GM19372 (cell line): ENCODE data around the gene APBB2.

Source experiments
- ATAC-seq: cut with Tn5 transposase; IDR thresholded peaks from one replicate; pipeline ENCODE4 v1.9.1; 2021; ENCODE audit warnings: mild to moderate bottlenecking, low read depth, moderate library complexity; ENCODE audit not compliant: unreplicated experiment

APBB2 gene

DNA sequence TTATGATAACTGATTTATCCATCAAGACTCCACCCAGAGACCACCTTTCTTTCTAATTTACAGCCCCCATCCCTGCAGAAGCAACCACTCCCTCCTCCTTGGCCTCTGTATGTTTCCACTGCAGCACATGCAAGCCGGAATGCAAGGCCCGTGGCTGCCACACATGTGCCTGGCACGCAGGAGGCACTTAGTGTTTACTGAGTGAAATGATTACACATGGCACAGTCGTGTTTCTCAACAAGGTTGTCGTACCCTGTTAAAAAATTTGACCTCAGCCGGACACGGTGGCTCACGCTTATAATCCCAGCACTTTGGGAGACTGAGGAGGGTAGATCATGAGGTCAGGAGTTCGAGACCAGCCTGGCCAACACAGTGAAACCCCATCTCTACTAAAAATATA, 104.3 kb downstream of the APBB2 start:
- ATAC-seq = no peak

DNA sequence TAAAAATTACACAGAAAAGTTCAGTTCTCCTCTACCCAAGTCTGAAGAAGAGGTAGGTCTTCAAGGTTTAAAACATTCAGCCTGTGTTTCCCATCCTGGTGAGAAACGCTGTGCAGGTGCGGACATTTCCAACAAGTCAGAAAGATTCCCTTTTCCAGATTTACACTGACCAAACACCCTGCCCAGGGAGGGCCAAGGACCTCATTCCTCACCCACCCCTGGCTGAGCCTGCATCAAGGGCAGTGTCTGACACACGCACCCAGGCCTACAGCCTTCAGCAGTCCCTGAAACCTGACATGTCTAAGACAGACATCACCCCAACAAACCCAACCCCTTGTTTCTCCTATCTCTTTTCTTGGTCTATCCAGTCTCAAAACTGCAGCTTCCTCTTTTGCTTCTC, 105.9 kb downstream of the APBB2 start:
- ATAC-seq = no peak

DNA sequence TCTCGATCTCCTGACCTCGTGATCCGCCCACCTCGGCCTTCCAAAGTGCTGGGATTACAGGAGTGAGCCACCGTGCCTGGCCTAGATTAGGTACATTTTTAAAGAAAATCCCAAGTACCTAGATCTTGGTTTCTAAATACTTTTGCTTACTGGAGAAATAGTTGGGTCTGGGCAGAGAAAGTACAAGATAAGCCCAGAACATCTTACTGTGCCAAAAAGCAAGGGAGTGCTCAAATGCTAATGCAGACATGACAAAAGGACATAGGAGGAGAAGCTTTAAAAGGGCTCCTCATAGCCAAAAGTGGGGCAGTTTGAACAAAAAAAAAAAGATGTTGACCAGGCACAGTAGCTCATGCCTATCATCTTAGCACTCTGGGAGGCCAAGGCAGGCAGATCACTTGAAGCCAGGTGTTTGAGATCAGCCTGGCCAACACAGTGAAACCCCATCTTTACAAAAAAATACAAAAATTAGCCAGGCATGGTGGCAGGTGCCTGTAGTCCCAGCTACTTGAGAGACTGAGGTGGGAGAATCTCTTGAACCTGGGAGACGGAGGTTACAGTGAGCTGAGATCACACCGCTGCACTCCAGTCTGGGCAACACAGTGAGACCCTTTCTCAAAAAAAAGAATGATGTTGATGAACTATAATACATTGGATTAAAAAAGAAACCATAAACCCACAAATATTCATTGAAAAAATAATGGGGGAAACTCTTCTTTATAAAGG, 107.5 kb downstream of the APBB2 start:
- no peak for ATAC-seq

DNA sequence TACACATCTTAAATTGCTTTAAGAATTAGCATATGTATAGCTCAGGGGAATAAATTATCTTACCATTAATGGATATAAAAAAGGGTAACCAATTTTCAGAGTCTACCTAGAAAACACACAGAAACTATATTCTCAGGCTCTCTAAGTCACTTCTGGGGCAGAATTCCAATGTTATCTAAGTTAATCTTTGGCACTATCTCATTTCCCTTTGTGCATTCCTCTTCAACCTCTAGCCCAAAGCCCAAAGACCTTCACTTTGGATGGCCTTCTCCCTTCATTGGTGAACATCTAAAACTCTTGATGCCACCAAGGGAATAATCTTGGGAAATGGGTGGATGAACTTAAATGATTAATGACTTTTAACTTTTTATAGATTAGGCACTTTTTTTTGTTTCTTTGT, 108.3 kb downstream of the APBB2 start:
- no peak for ATAC-seq

DNA sequence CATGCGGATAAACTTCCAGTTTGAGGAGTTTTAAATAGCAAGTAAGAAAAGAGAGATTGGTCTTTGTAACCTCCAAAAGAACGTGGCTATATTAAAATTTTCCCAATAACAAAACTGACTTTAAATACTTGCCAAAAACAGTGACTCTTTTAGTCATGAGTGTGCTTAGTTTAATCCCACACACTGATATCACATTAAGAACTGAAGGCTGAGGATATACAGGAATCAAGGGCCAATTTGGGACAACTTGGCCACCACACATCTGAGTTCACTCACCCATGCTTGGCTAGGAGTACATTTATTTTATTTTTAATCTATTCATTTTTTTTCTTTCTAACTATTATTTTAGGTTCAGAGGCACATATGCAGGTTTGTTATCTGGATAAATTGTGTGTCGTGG, 110.2 kb downstream of the APBB2 start:
- no peak for ATAC-seq

DNA sequence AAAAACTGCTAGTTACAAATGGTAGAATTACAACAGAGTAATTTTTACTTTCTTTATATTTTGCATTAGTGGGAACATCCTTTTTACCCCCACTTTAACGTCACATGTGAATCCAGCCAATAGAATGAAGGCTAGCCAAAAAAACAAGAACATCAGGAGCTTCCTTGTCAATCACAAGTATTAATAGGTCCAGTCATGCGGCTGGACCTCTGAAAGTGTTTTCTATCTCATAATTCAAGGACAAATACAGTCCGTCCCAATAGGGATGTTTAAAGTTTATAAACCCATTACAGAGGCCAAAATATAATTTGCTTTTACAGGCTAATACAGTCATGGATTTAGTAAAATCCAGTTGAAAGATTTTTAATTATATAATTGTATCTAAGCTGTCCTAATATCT, 110.7 kb downstream of the APBB2 start:
- ATAC-seq = no peak

DNA sequence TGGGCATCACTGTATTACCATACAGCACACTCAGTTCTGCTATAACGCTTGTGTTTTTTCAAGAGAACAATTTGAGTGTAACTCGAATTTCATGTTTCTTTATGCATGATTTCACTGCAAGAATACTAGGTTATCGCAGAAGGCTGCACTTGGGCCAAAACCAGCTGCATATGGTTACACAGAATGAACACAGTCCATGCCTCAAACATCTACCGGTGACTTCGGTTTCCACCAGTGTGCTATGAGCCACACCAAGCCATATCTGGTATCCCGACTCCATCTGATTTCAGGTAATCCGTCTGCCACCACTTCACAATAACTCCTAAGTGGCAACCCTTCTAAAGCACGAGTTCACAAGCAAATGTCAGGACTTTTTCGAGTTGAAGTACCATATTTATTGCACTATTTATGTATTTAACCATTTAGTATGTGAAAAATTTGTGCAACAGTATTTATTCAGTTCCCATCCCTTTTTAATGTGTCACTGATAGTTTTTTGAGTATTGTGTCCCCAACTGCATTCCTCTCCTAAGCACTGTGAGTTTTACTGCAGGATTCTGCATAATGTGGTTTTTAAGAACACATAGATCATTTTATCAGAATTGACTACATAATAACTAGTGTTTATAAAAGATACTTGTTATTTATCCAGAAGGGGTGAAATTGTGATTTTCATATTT, 111.8 kb downstream of the APBB2 start:
- no peak for ATAC-seq

DNA sequence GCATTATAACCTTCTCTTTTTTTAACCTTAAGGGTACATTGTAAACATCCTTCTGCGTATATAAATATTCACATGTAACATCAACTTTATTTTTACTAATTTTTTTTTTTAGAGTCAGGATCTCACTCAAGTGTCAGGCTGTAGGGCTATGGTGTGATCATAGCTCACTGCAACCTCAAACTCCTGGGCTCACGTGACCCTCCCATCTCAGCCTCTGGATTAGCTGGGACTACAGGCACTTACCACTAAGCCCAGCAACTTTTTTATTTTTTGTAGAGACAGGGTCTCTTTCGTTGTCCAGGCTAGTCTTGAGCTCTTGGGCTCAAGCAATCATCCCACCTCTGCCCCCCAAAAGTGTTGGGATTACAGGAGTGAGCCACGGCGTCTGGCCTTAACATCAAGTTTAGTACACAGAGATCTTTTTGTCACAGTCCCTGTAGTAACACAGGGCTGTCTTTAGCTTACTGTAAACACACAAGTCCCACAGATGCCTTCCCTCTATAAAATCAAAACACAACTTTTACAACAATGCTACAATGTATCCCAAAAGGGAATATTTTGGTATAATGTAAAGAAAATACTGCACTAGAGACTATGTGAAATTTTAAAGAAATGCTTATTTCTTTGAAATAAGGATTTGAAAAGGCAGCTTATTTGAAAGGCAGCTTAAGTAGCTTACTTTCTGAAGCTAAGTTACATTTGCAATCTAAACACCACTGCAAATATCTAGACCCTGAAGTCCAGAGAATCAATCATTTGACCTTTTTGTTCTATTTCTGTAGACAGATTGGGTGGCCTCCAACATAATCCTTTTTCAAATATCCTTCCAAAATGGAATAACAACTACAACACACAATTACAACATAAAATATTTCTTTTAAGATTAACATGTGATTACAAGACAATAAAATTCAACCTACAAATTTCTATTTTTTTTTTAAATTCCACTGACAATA, 116.0 kb downstream of the APBB2 start:
- no peak for ATAC-seq

DNA sequence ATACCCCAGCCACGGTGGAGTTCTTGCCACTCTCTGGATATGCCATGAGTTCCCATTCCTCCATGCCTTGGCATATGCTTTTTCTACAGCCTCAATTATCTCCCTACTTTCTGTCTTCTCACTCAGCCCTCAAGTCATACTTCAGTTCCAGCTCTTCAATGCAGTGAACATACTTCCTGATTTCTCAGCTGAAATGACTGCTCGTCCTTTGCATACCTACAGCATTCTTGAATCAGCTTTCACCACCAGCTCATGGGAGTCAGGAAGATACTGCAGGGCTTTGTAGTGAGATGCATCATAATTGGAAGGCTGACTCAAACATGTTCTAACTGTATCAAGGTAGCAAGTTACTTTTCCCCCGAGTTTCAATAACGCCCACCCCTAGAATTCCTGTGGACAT, 118.4 kb downstream of the APBB2 start:
- ATAC-seq = no peak

DNA sequence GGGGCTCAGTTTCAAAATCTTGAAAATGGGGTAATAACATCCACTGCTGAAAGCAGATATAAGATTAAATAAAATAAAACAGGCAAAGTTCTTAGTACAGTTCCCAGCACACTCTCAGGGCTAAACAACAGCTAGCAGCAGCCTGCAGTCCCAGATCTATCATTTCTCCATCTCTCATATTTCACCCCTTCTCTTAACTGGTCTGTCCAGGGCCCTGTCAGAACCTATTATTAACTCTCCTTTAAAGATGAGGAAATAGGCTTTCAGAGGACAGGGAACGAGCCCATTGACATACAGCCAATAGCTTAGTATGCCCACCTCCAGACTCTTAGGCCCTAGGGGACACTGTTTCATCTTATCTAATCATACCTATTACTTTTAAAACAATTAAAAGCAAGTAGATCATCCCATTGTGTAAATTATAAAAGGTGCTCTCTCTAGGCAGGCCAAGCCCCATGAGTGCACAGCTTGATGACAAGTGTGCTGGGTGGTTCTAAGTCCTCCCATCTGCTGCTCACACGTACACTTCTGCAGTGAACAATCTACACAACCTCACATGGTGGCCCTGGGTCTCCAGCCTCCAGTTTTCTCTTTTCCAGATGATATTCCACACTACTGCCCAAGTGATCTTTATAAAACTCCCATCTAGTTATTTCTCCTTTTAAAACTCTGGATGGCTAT, 119.0 kb downstream of the APBB2 start:
- no peak for ATAC-seq

DNA sequence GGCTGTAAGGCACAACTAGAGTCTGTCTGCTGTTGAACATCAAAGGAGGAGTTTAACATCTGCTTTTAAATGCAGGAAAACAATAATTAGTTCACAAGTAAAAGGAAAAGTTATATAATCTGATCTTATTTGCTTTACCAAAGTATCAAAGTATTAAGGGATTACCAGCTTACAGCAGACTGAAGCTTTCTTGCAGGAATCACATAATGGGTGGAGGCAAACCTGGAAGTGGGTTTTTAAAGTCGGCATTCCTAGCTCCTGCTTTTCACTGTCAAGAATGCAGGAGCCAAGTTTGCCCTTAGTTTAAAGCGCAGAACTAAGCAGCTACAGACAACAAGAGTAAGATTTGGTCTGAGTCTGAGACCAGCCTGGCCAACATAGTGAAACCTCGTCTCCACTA, 122.2 kb downstream of the APBB2 start:
- no peak for ATAC-seq

DNA sequence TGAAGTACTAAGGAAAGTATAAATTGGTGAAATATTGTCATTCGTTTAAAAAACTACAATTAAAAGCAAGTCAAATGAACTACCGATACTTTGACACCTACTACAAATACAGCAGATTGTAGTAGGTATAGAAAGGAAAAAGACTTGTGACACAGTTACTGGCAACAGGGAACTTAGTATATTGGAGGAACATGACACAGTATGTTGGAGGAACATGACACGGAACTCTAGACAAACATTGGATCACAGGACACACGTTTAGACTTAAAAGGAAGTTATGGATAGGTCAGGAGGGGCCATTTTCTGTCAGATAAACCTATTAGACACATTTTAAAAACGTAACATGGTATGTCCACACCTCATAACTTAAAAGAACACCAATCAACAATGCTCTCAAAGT, 132.5 kb downstream of the APBB2 start:
- no peak for ATAC-seq

DNA sequence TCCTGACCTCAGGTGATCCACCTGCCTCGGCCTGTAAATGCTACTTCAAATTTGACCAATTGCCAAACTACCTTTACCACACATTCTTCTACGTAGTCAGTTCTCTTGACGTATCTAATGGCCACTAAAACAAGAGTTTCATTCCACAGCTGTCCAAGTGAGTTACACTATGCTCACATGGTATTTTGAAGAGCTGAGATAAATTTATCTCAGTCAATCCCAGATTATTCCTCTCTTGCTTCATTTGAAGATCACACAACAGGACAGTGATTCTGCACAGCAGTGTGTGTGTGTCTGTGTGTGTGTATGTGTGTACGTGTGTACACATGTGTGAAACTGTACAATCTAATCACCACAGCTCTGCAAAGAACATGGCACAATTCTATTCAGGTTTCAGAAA, 133.4 kb downstream of the APBB2 start:
- ATAC-seq = no peak

DNA sequence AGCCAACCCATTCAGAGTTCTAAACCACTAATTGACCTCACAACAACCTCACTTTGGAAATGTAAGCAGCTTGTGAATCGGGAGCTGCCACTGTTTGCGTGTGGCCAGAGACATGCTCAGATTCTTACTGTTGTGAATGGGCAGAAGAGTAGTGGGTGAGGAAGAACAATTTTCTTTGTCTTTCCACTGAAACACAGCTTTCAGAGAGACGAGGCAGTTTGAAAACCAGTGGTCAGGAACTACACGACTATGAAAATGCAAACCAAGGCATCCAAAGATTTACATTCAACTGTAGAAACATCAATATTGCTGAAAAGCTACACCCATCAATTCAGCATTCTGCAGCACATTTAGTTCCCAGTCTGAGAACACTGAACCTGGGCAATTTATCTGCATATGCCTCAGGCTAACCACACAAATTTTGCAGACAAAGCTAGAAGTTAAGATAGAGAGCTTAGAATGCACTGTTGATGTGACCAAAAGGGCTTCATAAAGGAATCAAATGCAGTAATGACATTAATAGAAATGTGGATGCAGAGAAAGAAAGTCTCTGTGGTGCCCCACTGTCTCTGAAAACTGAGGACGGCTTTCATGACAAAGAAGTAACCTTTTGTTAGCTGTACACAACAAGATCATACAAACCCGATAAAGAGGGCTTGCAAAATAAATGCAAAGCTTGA, 134.3 kb downstream of the APBB2 start:
- ATAC-seq = no peak

DNA sequence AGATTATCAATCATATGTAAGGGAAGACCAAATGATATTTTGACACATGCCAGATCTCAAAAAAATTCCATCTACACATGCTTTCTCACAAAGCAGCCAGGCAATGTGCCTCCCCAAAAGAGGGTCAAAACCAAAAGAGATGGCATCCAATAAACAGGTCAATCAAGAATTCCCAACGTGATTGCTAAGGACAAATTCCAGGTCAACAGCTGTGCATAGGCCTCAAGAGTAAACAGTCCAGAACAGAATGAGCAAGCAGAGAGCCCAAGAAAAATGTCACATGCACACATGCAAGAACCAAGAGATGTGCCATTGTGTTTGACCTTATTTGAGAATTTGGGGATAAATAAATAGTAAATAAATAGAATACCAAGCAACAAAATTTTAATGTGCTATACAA, 136.7 kb downstream of the APBB2 start:
- no peak for ATAC-seq

DNA sequence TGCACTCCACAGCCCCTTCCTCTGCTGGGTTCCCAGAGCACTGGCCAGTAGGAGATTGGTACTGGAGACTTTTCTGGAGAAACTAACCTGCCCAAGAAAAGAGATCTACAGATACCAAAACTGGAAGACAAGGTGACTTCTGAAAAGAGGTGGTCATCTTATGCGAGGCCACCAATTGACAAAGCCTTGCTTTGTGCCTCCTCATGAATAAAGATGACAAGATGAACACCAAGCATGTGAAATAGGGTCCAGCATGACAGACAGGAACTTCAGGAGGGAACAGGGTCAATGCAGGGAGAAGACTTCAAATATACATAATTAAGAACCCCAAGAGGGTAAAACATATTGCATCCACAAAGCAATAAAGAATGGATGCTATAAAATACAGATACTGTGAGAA, 137.9 kb downstream of the APBB2 start:
- no peak for ATAC-seq

DNA sequence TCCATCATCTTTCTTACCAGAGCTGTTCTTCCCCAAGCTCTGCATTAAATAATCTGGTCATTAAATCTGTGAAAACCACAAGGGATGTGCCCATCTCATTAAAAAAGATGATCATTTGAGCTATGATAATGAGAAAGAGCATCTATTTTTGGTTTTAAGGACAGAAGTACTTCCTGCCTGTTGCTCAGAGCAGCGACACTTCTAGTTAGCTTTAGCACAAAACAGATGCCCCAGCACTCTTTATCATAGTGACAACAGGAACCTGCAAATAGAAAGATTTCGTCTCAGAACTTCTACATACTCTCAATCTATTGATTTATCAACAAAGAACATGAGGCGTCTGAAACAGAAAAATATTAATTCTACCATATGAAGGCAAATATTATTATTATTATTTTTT, 140.1 kb downstream of the APBB2 start:
- ATAC-seq = no peak

DNA sequence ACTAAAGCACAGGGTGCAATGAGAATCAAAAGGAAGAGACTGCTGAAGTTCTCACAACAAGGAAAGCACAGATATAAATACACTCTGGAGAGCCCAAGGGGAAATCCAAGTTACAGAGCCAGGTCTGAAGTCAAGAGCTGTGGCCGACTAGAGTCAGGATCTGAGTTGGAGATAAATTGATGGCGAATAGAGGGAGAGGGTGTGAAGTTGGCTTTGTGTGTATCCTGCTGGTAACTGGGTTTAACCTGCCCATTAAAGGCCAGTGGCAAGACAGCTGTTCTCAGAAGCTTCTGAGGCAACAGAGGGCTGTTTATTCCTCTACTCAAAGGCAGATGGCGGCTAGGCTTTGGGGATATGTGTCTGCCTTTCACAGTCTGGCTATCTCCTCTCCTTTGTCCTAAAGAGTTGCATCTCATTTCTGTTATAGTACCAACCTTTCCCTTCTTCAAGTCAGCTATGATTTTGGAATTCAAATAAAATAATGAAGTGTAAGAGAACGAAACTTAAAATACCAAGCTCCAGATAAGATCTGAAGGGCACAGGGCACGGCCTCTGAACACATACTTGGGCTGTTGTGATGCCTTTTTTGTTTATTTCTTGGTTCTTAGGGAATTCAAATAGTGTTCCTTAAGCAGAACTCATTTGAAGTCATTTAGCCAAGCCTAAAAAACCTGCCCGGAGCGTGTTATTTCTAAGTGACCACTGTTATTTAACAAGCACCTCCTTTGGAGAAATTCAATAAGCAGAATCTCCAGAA, 142.1 kb downstream of the APBB2 start:
- no peak for ATAC-seq

DNA sequence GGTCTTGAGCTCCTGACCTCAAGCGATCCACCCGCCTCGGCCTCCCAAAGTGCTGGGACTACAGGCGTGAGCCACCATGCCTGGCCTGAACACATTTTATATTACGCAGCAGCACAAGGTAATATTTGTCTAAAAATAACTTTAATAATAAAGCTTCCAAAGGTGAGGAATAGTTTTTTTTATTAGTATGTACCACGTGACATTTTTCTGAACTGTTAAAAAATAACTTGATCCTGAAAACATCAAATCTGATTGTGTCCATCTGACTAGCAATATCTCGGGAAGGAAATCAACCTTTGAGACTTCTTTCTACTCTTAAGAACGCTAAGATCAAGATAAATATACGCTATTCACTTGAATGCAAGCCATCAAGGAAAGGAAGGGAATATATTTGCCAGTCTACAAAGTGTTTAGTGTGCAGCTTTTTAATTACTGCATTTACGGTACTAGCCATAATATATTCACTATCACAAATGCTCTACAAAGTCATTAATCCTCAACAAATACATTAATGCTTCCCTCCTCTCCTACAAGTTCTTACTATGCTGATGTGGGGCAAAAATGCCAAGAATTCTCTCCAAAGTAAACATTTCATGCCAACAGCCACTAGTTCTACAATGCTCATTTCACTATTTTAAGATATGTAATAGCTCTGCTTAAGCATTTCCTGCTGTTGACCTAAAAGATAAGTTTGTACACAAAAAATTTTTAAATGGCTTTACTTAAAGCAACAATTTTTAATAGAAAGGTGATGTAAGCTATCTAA, 143.6 kb downstream of the APBB2 start:
- ATAC-seq = no peak
